ENCODE results near the gene COL18A1. TPM values are rescaled to one million over a fixed set of nuclear protein-coding genes. Genes with fewer than 3 reads are reported as not detected.

Gene COL18A1
- total RNA-seq, 1 donor from 2014 or later, result 59.0 TPM

- no peaks in the 10 kb centered on the region for H3K4me1 ChIP-seq (ENCODE audit: control insufficient read depth in 3 of 3, insufficient read depth in 3 of 3, low read length in 3 of 3)
- H3K36me3 ChIP-seq (ENCODE audit: control insufficient read depth in 3 of 3, insufficient read depth in 3 of 3, low read length in 3 of 3), result no peaks in the 10 kb centered on the region
- H3K27me3 ChIP-seq (ENCODE audit: control insufficient read depth in 3 of 3, insufficient read depth in 3 of 3, low read length in 3 of 3), result peaks cover 0 to 12% (median 4%) of the 10 kb centered on the region in 3 donors
- H3K9me3 ChIP-seq (ENCODE audit: control insufficient read depth in 3 of 3, low read length in 3 of 3), result peaks cover 0 to 4% (median 0%) of the 10 kb centered on the region in 3 donors
- H3K4me3 ChIP-seq (ENCODE audit: low read length in 3 of 3), result no peak overlapping the region
- H3K27ac ChIP-seq (ENCODE audit: low read depth, low read length), result no peak overlapping the region
- H3K9ac ChIP-seq (ENCODE audit: low read depth in 1 of 3, low read length in 3 of 3), result no peak overlapping the region
These were observed 7.6 kb upstream of the COL18A1 start for GRCh38 chr21:45397381-45397780.

DNA sequence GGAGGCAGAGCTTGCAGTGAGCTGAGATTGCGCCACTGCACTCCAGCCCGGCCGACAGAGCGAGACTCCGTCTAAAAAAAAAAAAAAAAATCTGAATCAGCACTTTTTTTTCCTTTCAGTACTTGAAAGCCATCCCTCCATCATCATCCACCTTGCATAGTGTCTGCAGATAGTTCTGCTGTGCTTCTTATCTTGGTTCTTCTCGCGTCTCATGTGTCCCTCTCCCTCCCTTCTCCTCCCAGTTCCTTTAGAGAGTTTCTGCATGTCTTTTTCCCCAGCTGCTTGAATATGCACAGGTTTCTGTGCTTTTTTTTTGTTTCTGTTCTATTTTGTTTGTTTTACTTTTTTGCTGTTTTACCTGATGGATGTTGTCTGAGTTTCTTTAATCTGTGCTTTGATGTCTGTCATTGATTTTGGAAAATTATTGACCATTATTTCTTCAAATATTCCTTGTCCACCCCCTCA is 3.9 kb upstream of the COL18A1 start:
- Histone ChIP-seq H3K27ac (ENCODE audit: low read depth, low read length) (no peak overlapping the region), H3K36me3 (ENCODE audit: control insufficient read depth in 3 of 3, insufficient read depth in 3 of 3, low read length in 3 of 3) (no peaks in the 10 kb centered on the region), H3K4me1 (ENCODE audit: control insufficient read depth in 3 of 3, insufficient read depth in 3 of 3, low read length in 3 of 3) (peaks cover 4 to 9% (median 7%) of the 10 kb centered on the region in 3 donors), H3K9ac (ENCODE audit: low read depth in 1 of 3, low read length in 3 of 3) (no peak overlapping the region), H3K9me3 (ENCODE audit: control insufficient read depth in 3 of 3, low read length in 3 of 3) (peaks cover 0 to 4% (median 0%) of the 10 kb centered on the region in 3 donors), H3K4me3 (ENCODE audit: low read length in 3 of 3) (no peak overlapping the region), H3K27me3 (ENCODE audit: control insufficient read depth in 3 of 3, insufficient read depth in 3 of 3, low read length in 3 of 3) (peaks cover 4 to 26% (median 18%) of the 10 kb centered on the region in 3 donors)

GRCh38 chr21:45401916-45402900 is 2.8 kb upstream of the COL18A1 start:
- no peaks in the 10 kb centered on the region for H3K36me3 ChIP-seq (ENCODE audit: control insufficient read depth in 3 of 3, insufficient read depth in 3 of 3, low read length in 3 of 3)
- no peak overlapping the region for H3K27ac ChIP-seq (ENCODE audit: low read depth, low read length)
- peaks cover 0 to 4% (median 0%) of the 10 kb centered on the region in 3 donors for H3K9me3 ChIP-seq (ENCODE audit: control insufficient read depth in 3 of 3, low read length in 3 of 3)
- H3K9ac ChIP-seq (ENCODE audit: low read depth in 1 of 3, low read length in 3 of 3), result no peak overlapping the region
- H3K4me1 ChIP-seq (ENCODE audit: control insufficient read depth in 3 of 3, insufficient read depth in 3 of 3, low read length in 3 of 3), result peaks cover 8 to 12% (median 10%) of the 10 kb centered on the region in 3 donors
- H3K4me3 ChIP-seq (ENCODE audit: low read length in 3 of 3), result no peak overlapping the region
- peaks cover 5 to 31% (median 26%) of the 10 kb centered on the region in 3 donors for H3K27me3 ChIP-seq (ENCODE audit: control insufficient read depth in 3 of 3, insufficient read depth in 3 of 3, low read length in 3 of 3)

DNA sequence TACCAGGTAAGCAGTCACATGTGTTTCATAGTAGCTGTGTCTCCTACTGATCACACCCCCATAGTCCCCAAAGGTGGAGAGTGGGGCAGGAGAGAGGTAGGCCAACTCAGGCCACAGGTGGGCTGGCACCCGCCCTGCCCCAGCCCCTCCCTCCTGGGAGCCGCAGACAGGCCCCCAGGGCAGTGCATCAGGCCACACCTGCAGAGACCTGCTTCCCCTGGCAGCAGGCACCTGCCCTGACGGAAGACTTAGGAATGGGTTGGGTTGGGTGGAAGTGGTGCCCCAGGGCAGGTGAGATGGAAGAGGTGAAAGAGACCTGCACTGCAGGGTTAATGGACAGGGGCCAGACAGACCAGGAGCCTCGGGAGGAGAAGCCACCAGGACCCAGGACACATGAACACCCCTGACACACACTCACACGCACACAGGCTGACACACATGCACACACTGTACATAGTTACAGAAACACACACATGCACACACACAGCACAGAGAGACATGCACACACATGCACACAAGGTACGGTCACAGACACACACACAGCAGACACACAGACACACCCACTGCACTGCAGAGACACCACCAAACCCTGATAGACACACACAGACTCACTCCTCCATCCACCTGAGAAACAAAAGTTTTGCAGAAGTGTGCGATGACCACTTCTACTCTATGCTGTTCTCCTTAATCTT is 1.7 kb upstream of the COL18A1 start:
- Histone ChIP-seq H3K27me3 (ENCODE audit: control insufficient read depth in 3 of 3, insufficient read depth in 3 of 3, low read length in 3 of 3) (peaks cover 11 to 42% (median 36%) of the 10 kb centered on the region in 3 donors), H3K27ac (ENCODE audit: low read depth, low read length) (no peak overlapping the region), H3K9ac (ENCODE audit: low read depth in 1 of 3, low read length in 3 of 3) (no peak overlapping the region), H3K36me3 (ENCODE audit: control insufficient read depth in 3 of 3, insufficient read depth in 3 of 3, low read length in 3 of 3) (no peaks in the 10 kb centered on the region), H3K9me3 (ENCODE audit: control insufficient read depth in 3 of 3, low read length in 3 of 3) (peaks cover 0 to 4% (median 0%) of the 10 kb centered on the region in 3 donors), H3K4me3 (ENCODE audit: low read length in 3 of 3) (no peak overlapping the region), H3K4me1 (ENCODE audit: control insufficient read depth in 3 of 3, insufficient read depth in 3 of 3, low read length in 3 of 3) (peaks cover 13 to 18% (median 15%) of the 10 kb centered on the region in 3 donors)

DNA sequence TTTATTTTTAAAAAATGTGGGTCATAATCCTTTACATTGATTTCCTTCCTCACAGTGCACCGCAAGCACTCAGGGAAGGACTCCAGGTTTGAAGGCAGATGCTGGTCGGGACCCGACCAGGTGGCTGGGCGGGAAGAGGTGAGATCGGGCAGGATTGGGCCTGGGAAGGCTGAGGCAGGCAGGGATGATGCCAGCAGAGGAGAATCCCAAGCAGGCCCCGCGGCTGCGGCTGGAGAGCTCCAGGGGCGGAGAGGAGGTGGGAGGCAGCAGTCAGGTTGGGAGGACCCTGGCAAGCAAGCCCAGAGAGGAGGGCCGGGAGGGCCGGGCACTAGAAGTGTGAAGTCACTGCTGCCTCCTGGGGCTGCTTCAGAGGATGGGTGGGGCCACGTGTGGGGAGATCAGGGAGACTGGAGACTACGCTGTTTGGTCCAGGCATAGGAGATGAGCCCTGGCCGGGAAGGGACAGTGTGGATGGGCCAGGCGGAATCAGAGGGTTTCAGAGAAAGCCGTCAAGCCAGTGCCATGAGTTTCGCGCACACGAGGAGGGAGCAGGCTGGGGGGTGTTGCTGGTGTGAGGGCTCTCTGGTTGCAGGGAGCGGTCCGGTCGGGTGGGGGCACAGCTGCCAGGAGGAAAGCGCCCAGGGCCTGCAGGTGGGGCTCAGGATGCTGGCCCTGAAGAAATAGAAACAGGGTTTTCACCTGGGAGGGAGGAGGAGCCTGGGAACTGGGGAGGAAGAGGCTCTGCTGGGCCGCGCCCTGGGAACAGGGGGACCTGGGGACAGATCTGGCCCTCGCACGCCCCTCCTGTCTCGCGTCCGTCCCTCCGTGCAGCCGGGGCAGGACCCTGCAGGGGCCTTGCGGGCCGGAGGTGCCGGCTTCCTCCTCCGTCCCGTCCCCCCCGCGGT is 888 bp upstream of the COL18A1 start:
- Histone ChIP-seq H3K4me3 (ENCODE audit: low read length in 3 of 3) (peak overlapping the region in 1 of 3 donors; percentile 52), H3K4me1 (ENCODE audit: control insufficient read depth in 3 of 3, insufficient read depth in 3 of 3, low read length in 3 of 3) (peaks cover 15 to 20% (median 17%) of the 10 kb centered on the region in 3 donors), H3K36me3 (ENCODE audit: control insufficient read depth in 3 of 3, insufficient read depth in 3 of 3, low read length in 3 of 3) (no peaks in the 10 kb centered on the region), H3K27ac (ENCODE audit: low read depth, low read length) (no peak overlapping the region), H3K27me3 (ENCODE audit: control insufficient read depth in 3 of 3, insufficient read depth in 3 of 3, low read length in 3 of 3) (peaks cover 11 to 47% (median 36%) of the 10 kb centered on the region in 3 donors), H3K9ac (ENCODE audit: low read depth in 1 of 3, low read length in 3 of 3) (peak overlapping the region in 1 of 3 donors; percentile 45), H3K9me3 (ENCODE audit: control insufficient read depth in 3 of 3, low read length in 3 of 3) (peaks cover 0 to 4% (median 0%) of the 10 kb centered on the region in 3 donors)

- Histone ChIP-seq H3K36me3 (ENCODE audit: control insufficient read depth in 3 of 3, insufficient read depth in 3 of 3, low read length in 3 of 3) (no peaks in the 10 kb centered on the region), H3K4me1 (ENCODE audit: control insufficient read depth in 3 of 3, insufficient read depth in 3 of 3, low read length in 3 of 3) (peaks cover 25 to 33% (median 30%) of the 10 kb centered on the region in 3 donors), H3K27me3 (ENCODE audit: control insufficient read depth in 3 of 3, insufficient read depth in 3 of 3, low read length in 3 of 3) (peaks cover 11 to 53% (median 43%) of the 10 kb centered on the region in 3 donors), H3K9ac (ENCODE audit: low read depth in 1 of 3, low read length in 3 of 3) (peak overlapping the region in 1 of 3 donors; percentile 64), H3K9me3 (ENCODE audit: control insufficient read depth in 3 of 3, low read length in 3 of 3) (peaks cover 0 to 4% (median 0%) of the 10 kb centered on the region in 3 donors), H3K4me3 (ENCODE audit: low read length in 3 of 3) (peak overlapping the region in 2 of 3 donors; percentile 32 to 58), H3K27ac (ENCODE audit: low read depth, low read length) (peak overlapping the region; percentile 85)
These were observed 380 bp downstream of the COL18A1 start for GRCh38 chr21:45405271-45405818.

- peaks cover 33 to 40% (median 38%) of the 10 kb centered on the region in 3 donors for H3K4me1 ChIP-seq (ENCODE audit: control insufficient read depth in 3 of 3, insufficient read depth in 3 of 3, low read length in 3 of 3)
These were observed 1.1 kb downstream of the COL18A1 start for GRCh38 chr21:45405819-45406762.

More at GRCh38 chr21:45405819-45406762, 1.1 kb downstream of the COL18A1 start:
- Histone ChIP-seq H3K27ac (ENCODE audit: low read depth, low read length) (peak overlapping the region; percentile 85), H3K9ac (ENCODE audit: low read depth in 1 of 3, low read length in 3 of 3) (peak overlapping the region in 2 of 3 donors; percentile 59 to 64), H3K27me3 (ENCODE audit: control insufficient read depth in 3 of 3, insufficient read depth in 3 of 3, low read length in 3 of 3) (peaks cover 11 to 53% (median 43%) of the 10 kb centered on the region in 3 donors), H3K9me3 (ENCODE audit: control insufficient read depth in 3 of 3, low read length in 3 of 3) (peaks cover 0 to 4% (median 0%) of the 10 kb centered on the region in 3 donors), H3K36me3 (ENCODE audit: control insufficient read depth in 3 of 3, insufficient read depth in 3 of 3, low read length in 3 of 3) (no peaks in the 10 kb centered on the region), H3K4me3 (ENCODE audit: low read length in 3 of 3) (peak overlapping the region in 2 of 3 donors; percentile 32 to 58)
